Stimulated activated CD8-positive, alpha-beta memory T cell treated with anti-CD3 and anti-CD28 coated beads, Interleukin-2, amount 100 ng/mL, for 48 hours (primary cell): ENCODE results near the gene TNK1.

Source experiments
- DNase-seq, 2 donors: peaks; one replicate each; pipeline ENCODE4 v3.0.0-alpha.2; 2020; ENCODE audit warnings: low read depth in 2 of 2

TNK1 gene

GRCh38 chr17:7391307-7391706, 10.4 kb downstream of the TNK1 start:
- DNase-seq, result no peak

GRCh38 chr17:7392696-7393612, 12.1 kb downstream of the TNK1 start:
- no peak for DNase-seq

GRCh38 chr17:7393613-7394451, 12.9 kb downstream of the TNK1 start:
- DNase-seq, result no peak

GRCh38 chr17:7394452-7395191, 13.7 kb downstream of the TNK1 start, which contains the start of gene PLSCR3:
Gene PLSCR3 (minus strand): TSS chr17:7394525. CDS start chr17:7394110, 415 bp downstream.
- peak; percentile 81 to 82 for DNase-seq

- no peak for DNase-seq
These were observed 15.3 kb downstream of the TNK1 start for GRCh38 chr17:7396147-7396546.

GRCh38 chr17:7398612-7399011, 17.7 kb downstream of the TNK1 start:
- DNase-seq, result no peak

GRCh38 chr17:7403043-7403726, 22.3 kb downstream of the TNK1 start:
- DNase-seq, result no peak

GRCh38 chr17:7403727-7403976, 22.8 kb downstream of the TNK1 start:
- no peak for DNase-seq

- peak; percentile 88 to 93 for DNase-seq
These were observed 23.3 kb downstream of the TNK1 start, which contains the start of gene TMEM256 for GRCh38 chr17:7403977-7404736. Gene TMEM256 (minus strand): TSS chr17:7404097. CDS start chr17:7404084, 13 bp downstream.

GRCh38 chr17:7404737-7405349, 24.0 kb downstream of the TNK1 start:
- DNase-seq, result peak; percentile 41 to 50

- no peak for DNase-seq
These were observed 24.7 kb downstream of the TNK1 start for GRCh38 chr17:7405350-7406234.

GRCh38 chr17:7406235-7406825, 25.4 kb downstream of the TNK1 start:
- no peak for DNase-seq

GRCh38 chr17:7407082-7407481, 26.2 kb downstream of the TNK1 start:
- no peak for DNase-seq

- DNase-seq, result no peak
These were observed 26.8 kb downstream of the TNK1 start, which contains the start of gene NLGN2 for GRCh38 chr17:7407485-7408251. Gene NLGN2 (plus strand): TSS chr17:7407845. CDS start chr17:7408256, 411 bp downstream.

- DNase-seq, result no peak
These were observed 27.4 kb downstream of the TNK1 start for GRCh38 chr17:7408252-7408727.

GRCh38 chr17:7408863-7409262, 28.0 kb downstream of the TNK1 start:
- DNase-seq, result no peak

- DNase-seq, result no peak
These were observed 28.8 kb downstream of the TNK1 start for GRCh38 chr17:7409716-7410115.
